Ramos (cell line): Measurements from ENCODE around the gene PCDH12.

Experiments used
- in situ Hi-C: fragments of 300-500 bp; cut with MboI; formaldehyde crosslinking; loops from one replicate; pipeline ENCODE4 v1.14.3; 2022; ENCODE audit warnings: low sequenced_read_pairs; ENCODE audit not compliant: unreplicated experiment

PCDH12 gene

GRCh38 chr5:141966963-141967333, 8.9 kb upstream of the PCDH12 start:
- in situ Hi-C loops, result no loop called here

GRCh38 chr5:141966275-141966962, 8.4 kb upstream of the PCDH12 start:
- in situ Hi-C loops, result no loop called here

- in situ Hi-C loops, result no loop called here
These were observed 7.1 kb upstream of the PCDH12 start for GRCh38 chr5:141965071-141965470.

DNA sequence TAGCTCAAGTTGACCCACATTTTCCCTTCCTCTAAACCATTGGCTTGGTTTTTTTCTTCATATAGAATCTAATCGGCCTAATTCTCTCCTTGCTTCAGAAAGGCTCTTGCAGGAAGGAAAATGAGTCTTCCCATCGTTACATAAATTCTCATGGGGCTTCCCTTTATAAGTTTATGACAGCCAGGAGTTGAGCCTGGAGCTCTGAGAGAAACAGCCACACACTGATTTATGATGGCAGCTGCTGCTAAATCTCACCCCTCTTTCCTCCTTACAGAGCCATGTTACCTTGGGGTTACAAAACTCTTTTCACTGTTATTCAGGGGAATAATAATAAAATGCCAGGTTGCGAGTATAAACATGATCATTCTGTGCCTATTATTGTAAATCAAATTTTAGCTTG, 5.7 kb upstream of the PCDH12 start:
- in situ Hi-C loops, result no loop called here

DNA sequence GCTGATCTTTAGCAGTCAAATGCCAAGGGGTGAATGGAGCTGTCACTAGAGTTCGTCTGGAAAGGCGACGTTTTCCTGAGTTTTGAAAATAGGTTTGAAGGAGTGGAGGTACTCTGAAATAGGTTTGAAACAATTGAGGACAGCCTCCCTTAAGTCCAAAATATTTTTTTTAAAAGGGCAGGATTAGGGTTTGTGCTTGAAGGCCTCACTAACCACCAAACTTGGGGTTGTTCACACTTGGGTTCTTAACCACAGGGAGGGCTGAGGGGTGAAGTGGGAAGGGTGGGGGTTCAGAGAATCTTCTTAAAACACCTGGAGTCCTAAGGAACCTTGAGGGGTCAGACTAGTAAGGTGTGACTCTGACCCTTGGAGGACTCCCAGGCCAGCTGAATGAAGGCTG, 3.5 kb upstream of the PCDH12 start:
- in situ Hi-C loops, result no loop called here

- in situ Hi-C loops, result no loop called here
These were observed 2.7 kb upstream of the PCDH12 start for GRCh38 chr5:141960449-141961323.

DNA sequence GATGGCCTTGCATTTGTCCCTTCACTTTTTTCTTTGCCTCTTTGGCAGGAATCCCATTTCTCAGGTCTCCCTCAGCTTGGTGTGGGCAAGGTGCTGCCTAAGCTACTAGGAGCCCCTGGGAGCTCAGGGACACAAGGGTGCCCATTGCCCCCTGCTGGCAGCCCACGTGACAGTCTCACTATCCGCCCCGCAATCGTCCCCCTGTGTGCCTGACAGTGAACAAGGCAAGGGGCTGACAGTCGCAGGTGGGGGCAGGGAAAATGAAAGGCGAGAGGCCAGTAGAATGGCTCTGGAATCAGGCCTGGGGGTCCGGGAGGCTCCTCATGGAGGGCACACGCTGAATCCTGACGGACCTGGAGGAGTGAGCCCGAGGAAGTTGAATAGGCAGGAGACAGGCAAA, 2.0 kb upstream of the PCDH12 start:
- in situ Hi-C loops, result no loop called here

- in situ Hi-C loops, result loop anchor here (5.0 kb wide), 1 partner anchor 261 kb away; no protein-coding TSS in a partner anchor
These were observed 657 bp upstream of the PCDH12 start for GRCh38 chr5:141958546-141959172.

- in situ Hi-C loops, result loop anchor here (5.0 kb wide), 1 partner anchor 260 kb away; no protein-coding TSS in a partner anchor
These were observed 520 bp downstream of the PCDH12 start for GRCh38 chr5:141957367-141957996.

- in situ Hi-C loops, result no loop called here
These were observed 3.8 kb downstream of the PCDH12 start for GRCh38 chr5:141954194-141954593.

GRCh38 chr5:141952020-141952419, 6.0 kb downstream of the PCDH12 start:
- in situ Hi-C loops, result no loop called here

DNA sequence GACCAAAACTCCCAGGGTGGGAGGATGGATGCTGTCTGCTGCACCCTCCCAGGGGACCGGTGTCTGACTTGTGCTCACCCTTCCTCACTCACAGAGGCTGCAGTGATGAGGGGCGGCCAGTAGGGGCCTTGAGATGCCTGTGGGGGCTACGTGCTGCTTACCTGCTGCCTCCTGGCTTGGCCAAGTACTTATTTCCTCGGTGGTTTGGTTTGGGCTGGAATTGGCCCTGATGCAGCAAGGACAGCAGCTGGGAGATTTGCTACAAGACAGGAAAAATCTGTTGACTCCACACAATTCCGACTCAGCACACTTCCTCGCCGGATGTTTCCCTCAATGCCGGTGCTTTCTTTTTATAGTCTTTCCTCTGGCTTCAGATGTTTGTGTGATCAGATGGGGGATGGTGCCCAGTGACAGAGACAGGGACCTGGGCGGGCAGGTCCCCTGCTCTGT, 6.6 kb downstream of the PCDH12 start:
- in situ Hi-C loops, result no loop called here

GRCh38 chr5:141950207-141951005, 7.6 kb downstream of the PCDH12 start:
- in situ Hi-C loops, result no loop called here

DNA sequence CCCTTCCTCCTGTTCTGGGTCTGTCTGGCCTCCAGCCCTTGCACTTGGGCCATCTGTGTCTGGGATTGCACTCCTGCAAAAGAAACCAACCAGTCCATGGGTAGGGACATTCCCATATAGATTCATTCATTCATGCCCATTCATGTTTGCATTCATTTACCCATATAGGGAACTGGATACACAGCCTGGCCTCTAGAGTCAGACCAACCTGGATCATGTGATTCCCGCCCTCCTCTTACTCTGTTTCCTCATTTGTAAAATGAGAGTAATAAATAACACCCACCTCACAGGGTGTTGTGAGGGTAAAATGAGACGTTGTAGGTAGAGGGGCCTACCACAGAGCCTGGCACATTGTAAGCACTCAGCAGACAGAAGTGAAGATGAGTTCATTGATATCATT, 8.5 kb downstream of the PCDH12 start:
- in situ Hi-C loops, result no loop called here

- in situ Hi-C loops, result no loop called here
These were observed 9.2 kb downstream of the PCDH12 start for GRCh38 chr5:141948812-141949211.

GRCh38 chr5:141947316-141947715, 10.7 kb downstream of the PCDH12 start:
- in situ Hi-C loops, result no loop called here

DNA sequence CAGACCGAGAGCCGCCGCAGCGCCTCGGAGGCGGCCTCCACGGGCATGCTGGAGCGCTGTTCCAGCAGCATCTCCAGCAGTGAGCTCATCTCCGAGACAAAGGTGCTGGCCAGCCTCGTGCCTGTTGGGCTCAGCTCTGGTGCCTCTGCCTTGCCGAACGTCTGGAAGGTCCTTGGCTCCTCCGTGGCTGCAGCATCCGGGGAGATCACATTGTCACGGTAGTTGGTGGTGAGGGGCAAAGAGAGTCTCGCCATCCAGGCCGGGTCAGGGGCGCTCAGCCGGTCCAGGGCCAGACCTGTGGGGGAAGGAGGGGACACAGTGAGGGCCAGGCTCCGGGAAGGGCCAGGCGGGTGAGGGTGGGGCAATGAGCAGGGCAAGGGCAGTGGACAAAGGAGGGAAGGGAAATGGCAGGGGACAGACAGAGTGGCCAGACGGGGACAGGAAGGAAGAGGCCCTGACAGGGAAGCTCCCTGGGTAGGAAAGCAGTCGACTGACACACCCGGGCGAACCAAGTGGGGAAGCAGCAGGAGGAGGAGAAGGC, 12.4 kb downstream of the PCDH12 start:
- in situ Hi-C loops, result no loop called here

DNA sequence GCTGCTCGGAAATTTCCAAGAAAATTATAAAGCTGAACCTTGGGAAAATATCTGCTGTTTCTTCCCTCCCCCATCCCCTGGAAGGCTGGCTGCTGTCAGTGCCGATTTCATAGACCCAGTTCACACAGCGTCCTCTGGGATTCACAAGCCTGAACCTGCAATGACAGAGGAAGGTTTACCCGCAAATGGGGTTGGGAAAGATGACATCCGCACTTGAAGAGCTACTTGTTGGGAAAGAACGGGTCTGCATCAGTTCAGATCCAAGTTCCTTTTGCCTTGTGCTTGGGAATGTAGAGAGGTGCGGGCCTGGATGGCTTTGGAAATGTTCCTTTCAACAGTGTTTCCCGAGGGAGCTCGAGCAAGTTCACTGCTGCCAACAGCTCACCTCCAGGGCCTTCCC, 13.9 kb downstream of the PCDH12 start:
- in situ Hi-C loops, result no loop called here

GRCh38 chr5:141942185-141942857, 15.7 kb downstream of the PCDH12 start:
- in situ Hi-C loops, result no loop called here
